GM18526 (cell line): ENCODE results near the gene PCGF2.

ENCODE experiments used
- POLR2A ChIP-seq: IDR thresholded peaks from 3 replicates; pipeline ENCODE4 v1.6.1; 2011; ENCODE audit not compliant: insufficient read length; ENCODE audit errors: extremely low read depth

The PCGF2 gene

GRCh38 chr17:38748149-38748891 lies at the start of gene PCGF2:
PCGF2 (minus strand) TSS chr17:38748336; CDS start chr17:38740402, 7,934 bp downstream.
- TF ChIP-seq POLR2A: no peak

- no peak for TF ChIP-seq POLR2A
Observed at GRCh38 chr17:38797828-38798227, 49.7 kb upstream of the PCGF2 start.

- TF ChIP-seq POLR2A: no peak
Observed at GRCh38 chr17:38797158-38797490, 49.0 kb upstream of the PCGF2 start.

- no peak for TF ChIP-seq POLR2A
Observed at GRCh38 chr17:38796451-38797157, 48.5 kb upstream of the PCGF2 start.

GRCh38 chr17:38794221-38794620 lies 46.1 kb upstream of the PCGF2 start:
- no peak for TF ChIP-seq POLR2A

GRCh38 chr17:38791162-38791561 lies 43.0 kb upstream of the PCGF2 start:
- TF ChIP-seq POLR2A: no peak

- no peak for TF ChIP-seq POLR2A
Observed at GRCh38 chr17:38789185-38789584, 41.0 kb upstream of the PCGF2 start.

GRCh38 chr17:38786372-38786771 lies 38.2 kb upstream of the PCGF2 start:
- no peak for TF ChIP-seq POLR2A

GRCh38 chr17:38783227-38783626 lies 35.1 kb upstream of the PCGF2 start:
- no peak for TF ChIP-seq POLR2A

GRCh38 chr17:38779965-38780752 lies 32.0 kb upstream of the PCGF2 start:
- TF ChIP-seq POLR2A: no peak

GRCh38 chr17:38777641-38778250 lies 29.6 kb upstream of the PCGF2 start:
- TF ChIP-seq POLR2A: no peak

GRCh38 chr17:38773258-38773657 lies 25.1 kb upstream of the PCGF2 start:
- TF ChIP-seq POLR2A: no peak

GRCh38 chr17:38768417-38768816 lies 20.3 kb upstream of the PCGF2 start:
- no peak for TF ChIP-seq POLR2A

- no peak for TF ChIP-seq POLR2A
Observed at GRCh38 chr17:38766341-38766740, 18.2 kb upstream of the PCGF2 start.

GRCh38 chr17:38762231-38762630 lies 14.1 kb upstream of the PCGF2 start:
- TF ChIP-seq POLR2A: no peak

GRCh38 chr17:38761612-38762011 lies 13.5 kb upstream of the PCGF2 start:
- TF ChIP-seq POLR2A: no peak

GRCh38 chr17:38753071-38753506 lies 5.0 kb upstream of the PCGF2 start:
- no peak for TF ChIP-seq POLR2A
